ENCODE measurements around the gene SEMA3F. TPM values are rescaled to one million over a fixed set of nuclear protein-coding genes. Genes with fewer than 3 reads are reported as not detected.

SEMA3F gene
- total RNA-seq, 1 donor from 2014 or later = 10.2 TPM

DNA sequence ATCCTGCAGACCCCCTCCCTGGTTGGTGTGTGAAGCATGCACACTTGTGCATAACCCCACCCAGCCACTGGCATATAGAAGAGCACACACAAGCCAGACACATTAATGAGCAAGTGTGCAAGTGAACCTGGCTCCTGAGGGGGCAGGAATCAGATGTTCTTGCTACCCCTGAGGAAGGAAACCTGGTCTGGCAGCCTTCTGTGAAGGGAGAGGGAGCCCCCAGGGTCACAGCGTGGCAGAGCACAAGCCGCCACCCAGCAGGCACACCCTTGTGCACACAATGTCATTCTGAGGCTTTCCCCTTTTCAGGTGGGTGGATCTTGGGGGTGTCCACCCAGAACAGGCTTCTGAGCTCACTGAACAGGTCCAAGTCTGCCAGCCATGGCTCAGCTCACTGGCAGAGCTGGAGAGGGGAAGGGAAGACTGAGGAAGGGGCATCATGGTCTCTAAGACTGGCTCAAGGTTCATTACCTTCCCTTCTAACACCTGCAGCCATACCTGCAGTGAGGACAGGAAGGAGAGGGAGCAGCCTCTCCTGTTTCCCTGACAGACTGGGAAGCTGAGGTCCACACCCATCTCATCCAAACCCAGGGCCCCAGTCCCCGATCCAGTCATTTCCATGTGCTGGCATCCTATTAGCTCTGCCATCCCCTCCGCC, 31.6 kb upstream of the SEMA3F start:
- Histone ChIP-seq H3K4me3 (no peak overlapping the region), H3K9me3 (replicated peaks) (no peaks in the 10 kb centered on the region), H3K27ac (replicated peaks) (no peak overlapping the region), H3K4me1 (peaks cover 29% of the 10 kb centered on the region), H3K27me3 (ENCODE audit: low read depth) (no peaks in the 10 kb centered on the region), H3K36me3 (peaks cover 29% of the 10 kb centered on the region)
- intact Hi-C loops (cut with micrococcal nuclease) = no loop called here
- DNase-seq = no peak
- TF ChIP-seq, protein P1, sequence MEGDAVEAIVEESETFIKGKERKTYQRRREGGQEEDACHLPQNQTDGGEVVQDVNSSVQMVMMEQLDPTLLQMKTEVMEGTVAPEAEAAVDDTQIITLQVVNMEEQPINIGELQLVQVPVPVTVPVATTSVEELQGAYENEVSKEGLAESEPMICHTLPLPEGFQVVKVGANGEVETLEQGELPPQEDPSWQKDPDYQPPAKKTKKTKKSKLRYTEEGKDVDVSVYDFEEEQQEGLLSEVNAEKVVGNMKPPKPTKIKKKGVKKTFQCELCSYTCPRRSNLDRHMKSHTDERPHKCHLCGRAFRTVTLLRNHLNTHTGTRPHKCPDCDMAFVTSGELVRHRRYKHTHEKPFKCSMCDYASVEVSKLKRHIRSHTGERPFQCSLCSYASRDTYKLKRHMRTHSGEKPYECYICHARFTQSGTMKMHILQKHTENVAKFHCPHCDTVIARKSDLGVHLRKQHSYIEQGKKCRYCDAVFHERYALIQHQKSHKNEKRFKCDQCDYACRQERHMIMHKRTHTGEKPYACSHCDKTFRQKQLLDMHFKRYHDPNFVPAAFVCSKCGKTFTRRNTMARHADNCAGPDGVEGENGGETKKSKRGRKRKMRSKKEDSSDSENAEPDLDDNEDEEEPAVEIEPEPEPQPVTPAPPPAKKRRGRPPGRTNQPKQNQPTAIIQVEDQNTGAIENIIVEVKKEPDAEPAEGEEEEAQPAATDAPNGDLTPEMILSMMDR (IDR thresholded peaks at IDR 0.05; ENCODE audit: borderline replicate concordance) = no peak

DNA sequence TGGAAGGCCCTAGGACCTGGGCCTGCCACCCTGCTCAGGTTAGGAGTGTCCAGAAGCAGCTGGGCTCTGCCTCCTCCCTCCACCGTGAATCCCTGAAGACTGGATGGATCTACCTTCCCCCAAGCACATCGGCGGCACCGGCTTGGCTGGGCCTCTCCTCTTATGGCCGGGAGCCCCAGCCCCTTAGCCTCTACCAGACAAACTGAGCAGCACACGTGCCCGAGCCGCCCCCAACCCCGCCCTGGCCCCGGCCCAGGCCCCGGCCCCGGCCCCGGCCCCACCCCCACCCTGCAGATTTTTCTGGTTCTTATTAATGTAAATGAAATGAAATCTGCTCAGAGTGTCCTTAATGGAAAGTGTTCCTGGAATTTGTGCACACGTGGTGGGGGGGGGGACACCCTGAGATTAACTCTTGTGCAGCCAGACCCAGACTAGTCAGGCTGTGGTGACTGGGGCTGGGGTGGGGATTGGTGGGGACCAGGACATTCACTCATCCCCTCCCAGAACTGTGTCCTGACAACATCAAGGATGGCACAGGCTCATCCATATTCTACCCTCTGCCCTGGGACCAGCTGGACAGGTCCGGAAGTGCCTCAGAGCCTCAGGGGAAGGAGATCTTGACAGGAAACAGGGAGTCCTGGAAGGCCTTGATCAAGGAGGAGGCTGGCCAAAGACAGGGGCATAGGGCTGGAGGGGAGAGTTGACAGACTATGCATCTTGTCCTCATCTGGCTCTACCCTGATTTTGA, 30.9 kb upstream of the SEMA3F start:
- Histone ChIP-seq H3K9me3 (replicated peaks) (no peaks in the 10 kb centered on the region), H3K4me3 (no peak overlapping the region), H3K27me3 (ENCODE audit: low read depth) (no peaks in the 10 kb centered on the region), H3K27ac (replicated peaks) (no peak overlapping the region), H3K36me3 (peaks cover 22% of the 10 kb centered on the region), H3K4me1 (peaks cover 29% of the 10 kb centered on the region)
- intact Hi-C loops (cut with micrococcal nuclease) = no loop called here
- TF ChIP-seq, protein P1 (IDR thresholded peaks at IDR 0.05; ENCODE audit: borderline replicate concordance) = no peak
- DNase-seq = no peak

DNA sequence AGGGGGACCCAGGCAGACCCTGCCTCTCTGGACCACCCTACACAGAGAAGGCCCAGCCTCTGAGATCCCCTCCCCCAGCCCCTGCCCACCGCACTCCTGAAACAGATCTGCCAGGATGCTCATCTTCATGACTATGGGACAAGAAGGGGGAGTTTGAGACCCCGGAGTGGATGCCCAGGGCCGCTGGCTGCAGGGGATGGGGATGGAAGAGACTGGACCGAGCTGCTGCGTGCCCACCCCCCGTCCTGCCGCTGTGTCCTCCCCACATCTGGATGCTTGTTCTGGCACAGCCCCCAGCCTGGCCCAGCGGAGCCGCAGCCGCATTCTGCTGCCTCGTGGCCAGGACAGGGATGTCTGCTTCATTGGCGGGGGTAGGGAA, 30.3 kb upstream of the SEMA3F start:
- Histone ChIP-seq H3K9me3 (replicated peaks) (no peaks in the 10 kb centered on the region), H3K27me3 (ENCODE audit: low read depth) (no peaks in the 10 kb centered on the region), H3K36me3 (peaks cover 16% of the 10 kb centered on the region), H3K4me1 (peaks cover 29% of the 10 kb centered on the region), H3K27ac (replicated peaks) (no peak overlapping the region), H3K4me3 (no peak overlapping the region)
- TF ChIP-seq, protein P1 (IDR thresholded peaks at IDR 0.05; ENCODE audit: borderline replicate concordance) = no peak
- no peak for DNase-seq
- intact Hi-C loops (cut with micrococcal nuclease) = no loop called here

DNA sequence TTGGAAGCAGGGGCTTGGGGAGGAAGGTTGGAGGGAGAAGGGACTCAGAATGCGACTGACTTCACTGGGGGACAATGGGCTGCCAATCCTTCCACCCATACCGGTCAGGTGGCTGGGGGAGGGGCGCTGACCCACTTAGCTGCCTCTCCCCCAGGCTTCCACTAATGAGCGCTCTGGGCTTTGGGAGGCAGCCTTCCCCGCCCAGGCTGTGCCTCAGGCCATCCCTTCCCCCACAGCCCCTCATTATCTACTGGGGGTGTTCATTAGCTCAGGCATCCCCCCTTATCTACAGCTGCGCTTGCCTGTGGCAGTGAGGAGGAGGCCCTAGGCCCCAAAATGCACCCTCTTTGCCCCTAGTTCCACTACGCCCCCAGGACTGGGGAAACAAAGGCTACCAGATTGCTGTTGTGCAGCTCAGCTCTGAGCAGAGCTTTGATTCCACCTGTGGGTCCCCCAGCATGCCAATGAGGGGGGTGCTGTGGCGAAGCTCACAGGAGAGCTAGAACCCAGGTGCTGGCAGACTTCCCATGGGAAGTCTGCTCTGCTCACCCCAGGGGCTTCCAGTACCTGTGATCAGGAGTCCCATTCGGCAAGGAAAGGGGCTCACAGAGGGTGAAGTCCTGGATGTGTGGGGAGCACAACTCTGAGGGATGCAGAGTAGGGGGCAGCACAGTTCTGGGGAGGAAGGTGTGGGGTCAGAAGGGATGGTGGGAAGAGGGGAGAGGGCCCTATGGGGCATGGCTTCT, 29.4 kb upstream of the SEMA3F start:
- Histone ChIP-seq H3K4me1 (peaks cover 29% of the 10 kb centered on the region), H3K4me3 (no peak overlapping the region), H3K27ac (replicated peaks) (no peak overlapping the region), H3K36me3 (peaks cover 7% of the 10 kb centered on the region), H3K27me3 (ENCODE audit: low read depth) (no peaks in the 10 kb centered on the region), H3K9me3 (replicated peaks) (no peaks in the 10 kb centered on the region)
- TF ChIP-seq, protein P1 (IDR thresholded peaks at IDR 0.05; ENCODE audit: borderline replicate concordance) = no peak
- intact Hi-C loops (cut with micrococcal nuclease) = no loop called here
- DNase-seq = peak; percentile 4

DNA sequence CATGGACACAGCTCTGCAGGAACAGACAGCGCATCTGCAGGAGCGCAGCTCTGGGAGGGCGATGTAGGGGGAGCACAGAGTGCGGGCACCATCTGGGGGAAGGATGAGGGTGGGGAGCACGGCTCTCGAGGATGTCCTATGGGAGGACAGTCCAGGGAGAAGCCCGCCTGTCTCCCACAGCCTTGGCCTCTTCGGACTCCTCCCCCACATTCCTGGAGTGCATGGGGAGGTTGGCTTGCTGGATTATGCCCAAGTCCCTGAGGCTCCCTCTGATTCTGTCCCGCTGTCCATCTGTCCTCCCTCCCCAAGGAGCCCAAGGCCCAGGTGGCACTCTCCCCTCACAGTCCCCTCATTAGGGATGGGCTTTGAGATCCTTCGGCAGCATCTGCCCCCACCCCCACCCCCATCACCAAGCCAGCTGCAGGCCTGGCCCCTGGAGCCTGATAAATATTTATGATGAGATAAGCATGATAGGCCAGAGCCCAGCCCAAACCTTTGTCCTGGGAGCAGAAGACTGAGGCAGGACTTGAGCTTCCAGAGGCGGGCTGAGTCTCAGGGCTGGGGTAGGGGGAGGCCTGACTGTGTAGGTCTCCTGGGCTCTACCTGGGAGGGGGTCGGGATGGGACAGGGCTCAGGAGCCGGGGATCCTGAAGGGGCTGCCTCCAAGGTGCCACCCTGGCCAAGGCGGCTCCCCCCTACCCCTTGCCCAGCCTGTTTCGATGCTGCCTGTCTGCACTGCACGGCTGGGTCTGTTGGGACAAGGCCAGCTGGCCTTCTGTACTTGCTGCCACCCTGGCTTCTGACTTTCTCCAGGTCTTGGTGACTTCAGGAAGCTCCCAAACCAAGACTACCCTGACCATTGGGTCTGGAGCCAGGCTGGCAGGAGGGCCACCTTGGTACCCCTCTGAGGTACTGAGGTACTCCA, 28.6 kb upstream of the SEMA3F start:
- H3K27ac ChIP-seq (replicated peaks) = no peak overlapping the region
- TF ChIP-seq, protein P1 (IDR thresholded peaks at IDR 0.05; ENCODE audit: borderline replicate concordance) = no peak
- H3K4me3 ChIP-seq = no peak overlapping the region
- H3K36me3 ChIP-seq = no peaks in the 10 kb centered on the region
- H3K4me1 ChIP-seq = peaks cover 29% of the 10 kb centered on the region
- H3K9me3 ChIP-seq (replicated peaks) = no peaks in the 10 kb centered on the region
- H3K27me3 ChIP-seq (ENCODE audit: low read depth) = no peaks in the 10 kb centered on the region
- intact Hi-C loops (cut with micrococcal nuclease) = no loop called here
- DNase-seq = peak; percentile 11

Measured in left ventricle myocardium inferior (tissue), 1 donor.